NCI-H1048 (cell line): ENCODE results near the gene GAS2L1.

Source experiments
- DNase-seq: peaks from one replicate; lab custom pipeline; 2025; lab: John Stamatoyannopoulos, UW

GAS2L1 gene

GRCh38 chr22:29275819-29276565 lies 30.5 kb upstream of the GAS2L1 start:
- no peak for DNase-seq

GRCh38 chr22:29277927-29278326 lies 28.5 kb upstream of the GAS2L1 start:
- no peak for DNase-seq

- no peak for DNase-seq
Observed at GRCh38 chr22:29284196-29284595, 22.3 kb upstream of the GAS2L1 start.

GRCh38 chr22:29288837-29289236 lies 17.6 kb upstream of the GAS2L1 start:
- no peak for DNase-seq

GRCh38 chr22:29290061-29290460 lies 16.4 kb upstream of the GAS2L1 start:
- no peak for DNase-seq

GRCh38 chr22:29291215-29291614 lies 15.2 kb upstream of the GAS2L1 start:
- no peak for DNase-seq

- DNase-seq = no peak
Observed at GRCh38 chr22:29292379-29292778, 14.1 kb upstream of the GAS2L1 start.

- no peak for DNase-seq
Observed at GRCh38 chr22:29298641-29299040, 7.8 kb upstream of the GAS2L1 start.

- no peak for DNase-seq
Observed at GRCh38 chr22:29299136-29299900, 7.1 kb upstream of the GAS2L1 start.

GRCh38 chr22:29300467-29300806 lies 6.0 kb upstream of the GAS2L1 start:
- DNase-seq = no peak

- DNase-seq = no peak
Observed at GRCh38 chr22:29300807-29301601, 5.4 kb upstream of the GAS2L1 start.

GRCh38 chr22:29301716-29302401 lies 4.6 kb upstream of the GAS2L1 start:
- no peak for DNase-seq

- DNase-seq = no peak
Observed at GRCh38 chr22:29302402-29302680, 4.1 kb upstream of the GAS2L1 start.

- no peak for DNase-seq
Observed at GRCh38 chr22:29302681-29303465, 3.6 kb upstream of the GAS2L1 start.

GRCh38 chr22:29305836-29306174 lies 645 bp upstream of the GAS2L1 start:
- no peak for DNase-seq

GRCh38 chr22:29306835-29307595 lies 565 bp downstream of the GAS2L1 start:
- DNase-seq = peak; percentile 34

GRCh38 chr22:29307596-29308147 lies 1.2 kb downstream of the GAS2L1 start:
- DNase-seq = no peak

GRCh38 chr22:29308148-29308790 lies 1.8 kb downstream of the GAS2L1 start:
- no peak for DNase-seq

GRCh38 chr22:29308791-29309262 lies 2.4 kb downstream of the GAS2L1 start:
- DNase-seq = no peak
